GM18508 (cell line): ENCODE measurements around the gene ZNF91.
"Not testable (repeated sequence)": the region's sequence is repeated elsewhere in the genome, so short reads cannot be mapped to it uniquely, and the experiment has no call there.

Experiments
- ATAC-seq: cut with Tn5 transposase; IDR thresholded peaks from one replicate; pipeline ENCODE4 v1.9.1; 2021; ENCODE audit warnings: moderate number of reproducible peaks; ENCODE audit not compliant: insufficient read depth, unreplicated experiment

The ZNF91 gene

DNA sequence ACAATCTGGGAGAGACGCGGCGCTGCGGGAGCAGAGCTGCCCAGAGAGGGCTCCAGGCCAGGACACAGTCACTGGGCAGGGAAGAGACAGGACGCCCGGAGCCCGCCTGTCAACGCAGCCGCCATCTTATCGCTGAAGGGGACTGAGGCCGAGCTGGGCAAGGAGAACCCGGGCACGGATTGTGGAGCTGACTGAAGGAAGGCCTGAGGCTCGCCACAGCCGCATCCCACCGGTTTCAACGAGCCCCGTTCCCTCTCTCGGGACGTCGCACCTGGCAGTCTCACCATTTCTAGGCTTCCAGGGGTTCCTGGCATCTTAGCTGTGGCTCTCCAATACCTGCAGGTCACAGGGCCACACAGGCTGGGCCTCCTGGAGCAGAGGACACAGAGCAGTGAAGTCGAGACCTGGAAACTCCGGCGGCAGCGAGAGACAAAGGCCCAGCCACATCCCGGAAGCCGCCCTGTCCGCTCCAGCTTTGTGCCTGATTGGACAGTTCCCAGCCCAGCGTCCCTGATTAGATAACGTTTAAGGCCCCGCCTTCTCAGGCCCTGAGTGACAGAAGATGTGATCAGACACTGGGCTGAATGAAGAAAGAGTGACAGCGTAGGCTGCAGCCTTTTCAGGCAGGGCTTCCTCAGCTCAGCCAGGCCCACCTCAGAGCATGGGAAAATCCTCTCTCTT, at the start of gene ZNF91:
Gene ZNF91, minus strand, starts transcription at position 431 of the 681 bp plus-strand sequence. Its CDS starts 117 bp downstream, at position 314.
- peak; percentile 96 for ATAC-seq

GRCh38 chr19:23440791-23441190, 45.5 kb upstream of the ZNF91 start:
- no peak for ATAC-seq

DNA sequence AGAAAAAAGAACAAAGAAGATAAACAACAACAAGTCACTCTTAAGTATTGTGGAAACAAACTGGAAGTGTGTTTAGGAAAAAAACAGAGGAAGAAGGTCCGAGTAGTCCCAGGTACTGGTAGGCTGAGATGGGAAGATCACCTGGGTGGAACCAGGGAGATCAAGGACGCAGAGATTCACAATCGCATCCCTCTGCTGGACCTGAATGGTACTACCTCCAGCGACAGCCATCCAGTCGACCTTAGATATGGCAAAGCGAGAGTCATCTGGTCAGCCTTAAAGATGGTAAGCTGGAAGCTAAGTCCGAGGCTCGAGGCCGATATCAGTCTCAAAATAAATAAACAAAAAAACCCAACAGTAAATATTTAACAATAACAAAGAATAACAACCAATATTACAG, 44.9 kb upstream of the ZNF91 start:
- ATAC-seq = no peak

DNA sequence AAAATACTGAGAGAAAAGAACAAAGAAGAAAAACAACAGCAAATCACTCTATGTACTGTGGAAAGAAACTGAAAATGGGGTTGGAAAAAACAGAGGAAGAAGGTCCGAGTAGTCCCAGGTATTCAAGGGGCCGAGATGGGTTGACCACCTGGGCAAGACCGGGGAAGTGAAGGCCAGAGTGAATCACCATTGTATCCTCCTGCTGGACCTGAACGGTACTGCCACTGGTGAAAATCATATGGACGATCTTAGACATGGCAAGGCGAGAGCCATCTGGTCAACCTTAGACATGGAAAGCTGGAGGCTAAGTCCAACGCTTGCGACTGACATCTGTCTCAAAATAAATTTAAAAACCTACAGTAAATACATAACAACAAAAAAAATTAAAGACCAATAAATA, 44.4 kb upstream of the ZNF91 start:
- ATAC-seq = no peak

DNA sequence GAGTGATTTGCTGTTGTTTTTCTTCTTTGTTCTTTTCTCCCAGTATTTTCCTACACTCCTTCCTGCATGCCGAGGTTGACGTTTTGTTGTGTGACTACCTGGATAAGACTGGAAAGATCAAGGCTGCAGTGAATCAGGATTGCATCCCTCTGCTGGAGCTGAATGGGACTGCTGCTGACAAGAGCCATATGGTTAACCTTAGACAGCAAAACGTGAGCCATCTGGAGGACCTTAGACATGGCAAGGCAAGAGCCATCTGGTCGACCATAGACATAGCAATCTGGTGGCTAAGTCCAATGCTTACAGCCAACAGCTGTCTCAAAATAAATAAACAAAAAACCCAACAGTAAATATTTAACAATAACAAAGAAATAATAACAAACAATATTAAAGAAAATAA, 42.6 kb upstream of the ZNF91 start:
- no peak for ATAC-seq

- no peak for ATAC-seq
These were observed 41.7 kb upstream of the ZNF91 start for GRCh38 chr19:23436944-23437343.

DNA sequence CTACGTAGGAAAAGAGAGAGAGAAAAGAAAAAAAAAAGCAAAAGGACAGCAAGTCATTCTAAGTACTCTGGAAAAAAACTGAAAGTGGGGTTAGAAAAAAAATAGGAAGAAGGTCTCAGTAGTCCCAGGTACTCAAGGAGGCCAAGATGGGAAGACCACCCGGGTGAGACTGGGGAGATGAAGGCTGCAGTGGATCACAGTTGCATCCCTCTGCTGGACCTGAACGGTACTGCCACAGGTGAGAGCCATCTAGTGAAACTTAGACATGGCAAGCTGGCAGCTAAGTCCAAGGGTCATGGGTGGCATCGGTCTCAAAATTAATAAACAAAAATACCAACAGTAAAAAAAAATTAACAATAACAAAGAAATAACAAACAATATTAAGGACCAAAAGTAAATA, 41.0 kb upstream of the ZNF91 start:
- ATAC-seq = no peak

GRCh38 chr19:23420824-23421223, 25.6 kb upstream of the ZNF91 start:
- no peak for ATAC-seq

DNA sequence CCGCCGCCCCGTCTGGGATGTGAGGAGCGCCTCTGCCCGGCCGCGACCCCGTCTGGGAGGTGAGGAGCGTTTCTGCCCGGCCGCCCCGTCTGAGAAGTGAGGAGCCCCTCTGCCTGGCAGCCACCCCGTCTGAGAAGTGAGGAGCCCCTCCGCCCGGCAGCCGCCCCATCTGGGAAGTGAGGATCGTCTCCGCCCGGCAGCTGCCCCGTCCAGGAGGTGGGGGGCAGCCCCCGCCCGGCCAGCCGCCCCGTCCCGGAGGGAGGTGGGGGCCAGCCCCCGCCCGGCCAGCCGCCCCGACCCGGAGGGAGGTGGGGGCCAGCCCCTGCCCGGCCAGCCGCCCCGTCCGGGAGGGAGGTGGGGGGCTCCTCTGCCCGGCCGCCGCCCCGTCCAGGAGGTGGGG, 24.0 kb upstream of the ZNF91 start:
- ATAC-seq = not testable (repeated sequence)

DNA sequence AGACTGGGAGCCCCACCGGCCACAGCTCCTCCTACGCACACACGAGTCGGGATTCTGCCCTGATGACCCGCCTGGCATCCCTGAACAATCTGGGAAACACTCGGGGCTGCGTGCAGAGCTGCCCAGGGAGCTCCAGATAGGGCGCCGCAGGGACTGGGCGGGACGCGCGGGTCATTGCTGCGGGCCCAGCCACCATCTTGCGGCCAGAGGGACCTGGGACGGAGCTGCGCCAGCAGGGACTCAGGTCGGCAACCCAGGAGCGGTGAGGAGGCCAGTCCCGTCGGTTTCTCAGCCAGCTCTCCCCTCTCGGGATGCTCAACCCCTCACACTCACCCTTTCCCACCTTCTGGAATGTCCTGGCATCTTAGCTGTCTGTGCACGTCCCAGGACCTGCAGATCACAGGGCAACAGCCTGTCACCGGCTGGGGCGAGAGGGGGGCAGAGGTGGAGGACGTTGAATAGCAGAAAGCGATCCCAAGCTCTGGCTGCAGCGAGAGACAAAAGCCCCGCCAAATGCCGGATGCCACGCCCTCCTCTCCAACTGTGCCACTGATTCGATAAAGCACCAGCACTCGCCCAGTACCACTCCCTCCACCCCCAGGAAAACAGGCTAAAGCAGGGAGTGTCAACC, 20.4 kb upstream of the ZNF91 start:
- ATAC-seq = no peak

DNA sequence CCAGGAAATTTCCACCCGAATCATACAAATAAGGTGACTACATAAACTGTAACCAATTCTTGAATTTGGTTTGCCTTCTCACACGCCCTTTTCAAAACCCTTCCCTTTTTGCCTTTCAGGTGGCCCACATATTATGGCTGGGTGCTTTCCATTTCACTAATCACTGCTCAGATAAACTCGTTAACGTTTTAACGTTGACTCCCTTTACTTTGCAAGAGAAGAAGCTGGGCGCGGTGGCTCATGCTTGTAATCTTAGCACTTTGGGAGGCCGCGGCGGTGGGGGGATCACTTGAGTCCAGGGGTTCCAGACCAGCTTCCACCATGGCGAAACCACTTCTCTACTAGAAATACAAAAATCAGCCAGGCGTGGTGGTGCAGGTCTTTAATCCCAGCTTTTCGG, 19.8 kb upstream of the ZNF91 start:
- no peak for ATAC-seq

- no peak for ATAC-seq
These were observed 14.9 kb upstream of the ZNF91 start for GRCh38 chr19:23410155-23410554.

DNA sequence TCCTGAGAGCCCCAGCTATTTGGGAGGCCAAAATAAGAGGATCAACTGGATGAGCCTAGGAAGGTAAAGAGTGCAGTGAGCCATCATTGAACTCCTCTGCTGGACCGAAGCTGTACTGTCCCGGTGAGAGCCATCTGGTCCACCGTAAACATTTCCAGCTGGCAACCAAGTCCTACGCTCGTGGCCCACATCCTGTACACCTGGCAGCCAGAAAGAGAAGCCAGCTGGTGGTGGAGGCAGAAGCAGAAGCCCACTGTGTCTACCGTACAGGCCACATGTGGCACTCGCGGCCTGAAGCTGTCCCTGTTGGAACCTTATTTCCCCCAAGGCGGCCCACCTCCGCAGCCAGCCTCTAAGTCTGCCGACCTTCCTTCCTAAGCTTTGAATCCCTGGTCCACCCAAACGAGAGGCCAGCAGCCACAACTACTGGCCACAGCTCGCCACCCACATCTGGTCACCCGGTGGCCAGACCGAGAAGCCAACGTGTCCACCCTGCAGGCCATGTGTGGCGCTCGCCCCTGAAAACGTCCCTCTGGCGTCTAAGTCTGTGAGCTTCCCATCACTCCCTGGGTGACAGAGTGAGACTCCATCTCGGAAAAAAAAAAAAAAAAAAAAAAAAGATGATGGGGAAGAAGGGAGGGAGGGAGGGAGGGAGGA, 14.2 kb upstream of the ZNF91 start:
- ATAC-seq = no peak

GRCh38 chr19:23407616-23408133, 12.4 kb upstream of the ZNF91 start:
- ATAC-seq = no peak

- no peak for ATAC-seq
These were observed 11.4 kb upstream of the ZNF91 start for GRCh38 chr19:23406721-23407120.

DNA sequence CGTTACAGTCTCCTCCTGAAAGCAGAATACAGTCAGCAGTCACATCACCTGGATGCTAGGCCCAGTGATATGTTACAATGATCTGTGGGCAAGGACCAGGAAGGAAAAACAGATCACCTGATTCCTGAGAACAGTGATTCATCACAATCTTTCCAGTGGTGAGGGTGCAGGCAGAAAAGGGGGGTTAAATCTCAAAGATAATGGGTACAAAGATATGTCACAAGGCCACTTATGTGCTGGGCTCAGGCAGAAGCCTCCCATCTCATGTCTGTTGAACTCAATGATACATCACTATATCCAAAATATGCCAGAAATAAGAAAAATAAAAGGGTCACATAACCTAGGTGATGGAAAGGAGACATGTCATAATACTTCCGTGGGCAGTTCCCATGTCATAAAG, 10.8 kb upstream of the ZNF91 start:
- no peak for ATAC-seq

DNA sequence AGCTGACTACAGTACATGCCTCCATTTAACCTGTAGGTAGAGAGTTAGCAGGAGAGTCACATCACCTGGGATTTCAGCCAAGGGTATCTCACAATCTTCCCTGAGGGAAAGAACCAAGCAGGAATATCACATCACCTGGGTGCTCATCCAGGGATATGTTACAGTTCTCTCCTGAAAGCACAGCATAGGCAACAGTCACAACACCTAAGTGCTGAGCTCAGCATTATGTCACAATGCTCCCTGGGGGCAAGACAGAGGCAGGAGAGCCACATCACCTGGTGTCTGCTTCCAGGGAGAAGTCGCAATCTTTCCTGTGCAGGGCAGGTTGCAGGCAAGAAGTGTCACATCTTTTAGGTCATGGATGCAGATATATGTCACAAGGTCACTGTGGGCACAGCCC, 9.4 kb upstream of the ZNF91 start:
- no peak for ATAC-seq

DNA sequence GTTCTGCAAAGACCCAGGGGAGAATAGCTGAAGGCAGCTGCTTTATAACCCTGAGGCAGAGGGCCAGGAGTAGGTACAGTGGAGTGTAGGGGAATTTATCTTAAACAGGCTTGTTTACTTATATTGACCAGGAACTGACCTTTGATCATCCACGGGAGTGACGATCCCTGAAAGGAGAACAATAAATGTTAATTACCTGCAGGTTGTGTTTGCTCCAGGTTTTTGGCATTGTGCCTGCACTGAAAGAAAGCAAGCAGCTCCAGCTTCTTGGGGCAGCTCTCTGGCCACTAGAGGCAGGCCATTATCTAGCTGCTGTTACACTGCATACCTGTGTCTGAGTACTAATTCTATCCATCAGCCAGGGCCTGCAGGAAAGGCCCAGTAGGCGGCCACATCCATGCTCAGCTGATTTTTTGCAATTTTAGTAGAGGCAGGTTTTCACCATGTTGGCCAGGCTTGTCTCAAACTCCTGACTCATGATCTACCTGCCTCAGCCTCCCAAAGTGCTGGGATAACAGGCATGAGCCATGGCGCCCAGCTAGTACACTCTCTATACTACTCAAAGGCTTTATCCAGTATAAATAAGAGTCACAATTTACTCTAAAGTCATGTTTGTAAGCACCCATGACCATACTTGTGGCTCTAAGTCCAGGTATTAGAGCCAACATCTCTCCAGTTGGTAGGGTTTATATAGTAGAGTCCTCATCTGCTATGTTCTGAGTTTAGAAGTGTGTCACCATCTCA, 8.5 kb upstream of the ZNF91 start:
- no peak for ATAC-seq

DNA sequence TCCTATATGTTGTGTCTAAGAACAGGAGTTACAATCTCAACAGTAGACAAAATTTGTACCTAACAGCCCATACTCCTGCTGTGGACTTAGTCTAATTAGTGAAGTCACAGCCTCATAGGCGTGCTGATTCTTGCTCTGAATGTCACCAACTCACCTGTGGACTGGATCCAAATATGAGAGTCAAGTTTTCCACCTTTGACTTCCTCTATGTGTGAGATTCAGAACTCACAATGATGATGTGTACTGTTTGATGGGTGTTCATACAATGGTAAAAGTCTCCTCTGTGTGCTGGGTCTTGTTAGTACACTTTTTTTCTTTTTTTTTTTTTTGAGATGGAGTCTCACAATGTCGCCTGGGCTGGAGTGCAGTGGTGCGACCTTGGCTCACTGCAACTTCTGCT, 7.8 kb upstream of the ZNF91 start:
- no peak for ATAC-seq

DNA sequence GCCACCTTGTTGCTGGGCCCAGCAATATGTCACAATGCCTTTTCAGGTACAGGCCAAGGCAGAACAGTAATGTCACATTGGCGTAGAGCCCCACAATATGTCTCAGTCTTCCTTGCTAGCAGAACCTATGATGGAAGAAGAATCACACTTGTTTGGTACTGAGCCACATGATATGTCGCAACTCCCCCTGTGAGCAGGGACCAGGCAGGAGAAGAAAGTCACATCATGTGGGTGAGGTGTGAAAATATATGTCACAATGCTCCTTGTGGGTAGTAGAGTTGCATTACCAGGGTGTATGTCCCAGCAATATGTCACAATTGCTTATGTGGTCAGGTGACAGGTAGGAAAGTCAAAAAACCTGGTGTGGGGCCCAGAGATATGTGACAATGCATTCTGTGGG, 7.1 kb upstream of the ZNF91 start:
- no peak for ATAC-seq

GRCh38 chr19:23401086-23401610, 5.9 kb upstream of the ZNF91 start:
- no peak for ATAC-seq
